ENCODE data around the gene SH3BP5.

DNA sequence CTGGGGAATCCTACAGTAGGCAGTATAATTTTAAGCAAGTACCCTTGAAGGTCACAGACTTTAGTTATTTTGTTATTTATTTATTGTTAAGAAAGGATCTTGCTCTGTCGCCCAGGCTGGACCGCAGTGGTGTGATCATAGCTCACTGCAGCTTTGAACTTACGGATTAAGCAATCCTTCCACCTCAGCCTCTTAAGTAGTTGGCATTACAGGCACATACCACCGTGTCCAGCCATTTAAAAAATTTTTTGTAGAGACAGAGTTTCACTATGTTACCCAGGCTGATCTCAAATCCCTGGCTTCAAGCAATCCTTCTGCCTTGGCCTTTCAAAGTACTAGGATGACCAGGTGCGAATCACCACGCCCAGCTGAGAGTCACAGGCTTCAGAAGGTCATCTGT lies 22.1 kb upstream of the SH3BP5 start:
- TF ChIP-seq CTCF (IDR thresholded peaks at IDR 0.05), result no peak
- no peak for TF ChIP-seq POLR2AphosphoS5 (IDR thresholded peaks at IDR 0.05)
